PC-3 (cell line): Measurements from ENCODE around the gene CCPG1.

Source experiments
- CTCF ChIP-seq: fragments of 300-600 bp; sonication (generic); conservative IDR thresholded peaks from 2 replicates; pipeline ENCODE4 v1.5.1; 2017; ENCODE audit warnings: antibody characterized with exemption, low read depth, mild to moderate bottlenecking, low read length
- EZH2 ChIP-seq: fragments of 300-600 bp; sonication (generic); IDR thresholded peaks from one replicate; pipeline ENCODE4 v1.6.1; 2017; ENCODE audit warnings: antibody characterized with exemption, mild to moderate bottlenecking, low read length; ENCODE audit not compliant: unreplicated experiment

- TF ChIP-seq CTCF (no peak), EZH2 (no peak)
Observed at GRCh38 chr15:55349282-55349681, 58.9 kb downstream of the CCPG1 start.
